Fibroblast of lung (primary cell): ENCODE data around the gene HS3ST3A1. TPM values are rescaled to one million over a fixed set of nuclear protein-coding genes. Genes with fewer than 3 reads are reported as not detected.

ENCODE experiments used
- DNase-seq, 2 donors: peaks; one replicate each; pipeline versions ENCODE4 v3.0.0 to v3.0.0-alpha.2; 2010; ENCODE audit warnings: low read depth in 2 of 2
- H2AFZ ChIP-seq: 2 replicates; pipeline ENCODE4 v1.5.1; 2012; ENCODE audit warnings: low read length, control low read depth, inconsistent platforms
- H3K27ac ChIP-seq: 2 replicates; pipeline ENCODE4 v1.5.1; 2011; ENCODE audit warnings: low read length, control low read depth; ENCODE audit not compliant: insufficient read depth
- H3K27me3 ChIP-seq: 2 replicates; pipeline ENCODE4 v1.5.1; 2011; ENCODE audit warnings: mild to moderate bottlenecking, low read length; ENCODE audit not compliant: control insufficient read depth, insufficient read depth
- H3K36me3 ChIP-seq: 2 replicates; pipeline ENCODE4 v1.5.1; 2011; ENCODE audit warnings: low read length; ENCODE audit not compliant: control insufficient read depth, insufficient read depth
- H3K4me1 ChIP-seq: 2 replicates; pipeline ENCODE4 v1.5.1; 2011; ENCODE audit warnings: low read length; ENCODE audit not compliant: control insufficient read depth, insufficient read depth; ENCODE audit errors: extremely low read depth
- H3K4me2 ChIP-seq: 2 replicates; pipeline ENCODE4 v1.5.1; 2011; ENCODE audit warnings: low read length, control low read depth; ENCODE audit not compliant: insufficient read depth; ENCODE audit errors: extremely low read depth
- H3K4me3 ChIP-seq, 4 experiments: fragments of 200-600 bp in 1 of 4; sonication (generic) in 1 of 4; replicated peaks in 1 of 4; 2 replicates each; pipeline ENCODE4 v1.5.1; 2011 to 2016; ENCODE audit warnings: low read length in 4 of 4, low read depth in 3 of 4, mild to moderate bottlenecking in 3 of 4, control low read depth in 2 of 4, inconsistent platforms in 1 of 4, mixed read lengths in 1 of 4; ENCODE audit not compliant: insufficient read depth in 1 of 4; ENCODE audit errors: control extremely low read depth in 1 of 4
- H3K79me2 ChIP-seq: 2 replicates; pipeline ENCODE4 v1.5.1; 2012; ENCODE audit warnings: mild to moderate bottlenecking, low read length, inconsistent platforms; ENCODE audit not compliant: control insufficient read depth, insufficient read depth
- H3K9ac ChIP-seq: 2 replicates; pipeline ENCODE4 v1.5.1; 2011; ENCODE audit warnings: mild to moderate bottlenecking, low read length, control low read depth; ENCODE audit not compliant: insufficient read depth
- H3K9me3 ChIP-seq: 2 replicates; pipeline ENCODE4 v1.5.1; 2012; ENCODE audit warnings: low read depth, low read length; ENCODE audit not compliant: control insufficient read depth, insufficient read depth
- H4K20me1 ChIP-seq: 2 replicates; pipeline ENCODE4 v1.5.1; 2011; ENCODE audit warnings: low read length; ENCODE audit not compliant: control insufficient read depth, insufficient read depth; ENCODE audit errors: extremely low read depth
- EZH2 ChIP-seq: IDR thresholded peaks from 2 replicates; pipeline ENCODE4 v1.5.1; 2012; ENCODE audit warnings: low read length, control low read depth, mild to moderate bottlenecking; ENCODE audit errors: missing control alignments
- polyA plus RNA-seq, 2 donors: library from polyadenylated mRNA; depleted of rRNA in 1 of 2; stranded (reverse) in 1 of 2; unstranded in 1 of 2; fragments of >200 nt; gene quantifications; 2 replicates each; pipeline ENCODE4 v1.2.1, GENCODE V29; 2011 to 2012; ENCODE audit warnings: missing spikeins in 1 of 2
- total RNA-seq: library from RNA; depleted of rRNA; stranded (reverse); fragments of >200 nt; gene quantifications from 2 replicates; pipeline ENCODE4 v1.2.1, GENCODE V29; 2014
- TF ChIP-seq, protein P1 (sequence below), 2 donors: IDR thresholded peaks in 1 of 2; conservative IDR thresholded peaks in 1 of 2; 1 replicate in 1 of 2; 2 replicates in 1 of 2; pipeline ENCODE4 v1.5.1; 2011 to 2012; ENCODE audit warnings: low read length in 2 of 2, control low read depth in 1 of 2, inconsistent platforms in 1 of 2, low read depth in 1 of 2, mild to moderate bottlenecking in 1 of 2

HS3ST3A1 gene
- total and polyA plus RNA-seq, 2 donors (not counting 1 experiment from before 2014, with no cell fraction given) = 2.4 to 48.7 TPM

- H3K27me3 ChIP-seq = no peaks in the 10 kb centered on the region
- peak; percentile 68 to 72 for DNase-seq
- TF ChIP-seq EZH2 = no peak
- TF ChIP-seq, protein P1, sequence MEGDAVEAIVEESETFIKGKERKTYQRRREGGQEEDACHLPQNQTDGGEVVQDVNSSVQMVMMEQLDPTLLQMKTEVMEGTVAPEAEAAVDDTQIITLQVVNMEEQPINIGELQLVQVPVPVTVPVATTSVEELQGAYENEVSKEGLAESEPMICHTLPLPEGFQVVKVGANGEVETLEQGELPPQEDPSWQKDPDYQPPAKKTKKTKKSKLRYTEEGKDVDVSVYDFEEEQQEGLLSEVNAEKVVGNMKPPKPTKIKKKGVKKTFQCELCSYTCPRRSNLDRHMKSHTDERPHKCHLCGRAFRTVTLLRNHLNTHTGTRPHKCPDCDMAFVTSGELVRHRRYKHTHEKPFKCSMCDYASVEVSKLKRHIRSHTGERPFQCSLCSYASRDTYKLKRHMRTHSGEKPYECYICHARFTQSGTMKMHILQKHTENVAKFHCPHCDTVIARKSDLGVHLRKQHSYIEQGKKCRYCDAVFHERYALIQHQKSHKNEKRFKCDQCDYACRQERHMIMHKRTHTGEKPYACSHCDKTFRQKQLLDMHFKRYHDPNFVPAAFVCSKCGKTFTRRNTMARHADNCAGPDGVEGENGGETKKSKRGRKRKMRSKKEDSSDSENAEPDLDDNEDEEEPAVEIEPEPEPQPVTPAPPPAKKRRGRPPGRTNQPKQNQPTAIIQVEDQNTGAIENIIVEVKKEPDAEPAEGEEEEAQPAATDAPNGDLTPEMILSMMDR (conservative IDR thresholded peaks at IDR 0.05 in 1 of 2, IDR thresholded peaks at IDR 0.05 in 1 of 2; ENCODE audit: low read depth in 1 of 2, low read length in 2 of 2) = no peak
- peak overlapping the region; percentile 82 for H3K4me2 ChIP-seq
- H3K9ac ChIP-seq = peak overlapping the region; percentile 37
- peaks cover 52% of the 10 kb centered on the region for H3K79me2 ChIP-seq
- H3K36me3 ChIP-seq = no peaks in the 10 kb centered on the region
- H3K9me3 ChIP-seq = no peaks in the 10 kb centered on the region
- peaks cover 18% of the 10 kb centered on the region for H3K4me1 ChIP-seq
- H2AFZ ChIP-seq = no peak overlapping the region
- peak overlapping the region; percentile 39 for H3K27ac ChIP-seq
- H3K4me3 ChIP-seq = peak overlapping the region; percentile 8 to 54 (median 26)
- no peaks in the 10 kb centered on the region for H4K20me1 ChIP-seq
Observed at GRCh38 chr17:13582776-13583547, 18.8 kb downstream of the HS3ST3A1 start.

- peak overlapping the region; percentile 9 to 54 (median 31) for H3K4me3 ChIP-seq
- H3K36me3 ChIP-seq = no peaks in the 10 kb centered on the region
- no peak overlapping the region for H3K9ac ChIP-seq
- H3K4me2 ChIP-seq = peak overlapping the region; percentile 82
- H2AFZ ChIP-seq = no peak overlapping the region
- no peaks in the 10 kb centered on the region for H3K27me3 ChIP-seq
- no peaks in the 10 kb centered on the region for H3K9me3 ChIP-seq
- peak; percentile 74 to 76 for DNase-seq
- peaks cover 46% of the 10 kb centered on the region for H3K79me2 ChIP-seq
- TF ChIP-seq EZH2 = no peak
- TF ChIP-seq, protein P1 (conservative IDR thresholded peaks at IDR 0.05 in 1 of 2, IDR thresholded peaks at IDR 0.05 in 1 of 2; ENCODE audit: low read depth in 1 of 2, low read length in 2 of 2) = no peak
- peaks cover 18% of the 10 kb centered on the region for H3K4me1 ChIP-seq
- H4K20me1 ChIP-seq = no peaks in the 10 kb centered on the region
- H3K27ac ChIP-seq = peak overlapping the region; percentile 43
Observed at GRCh38 chr17:13581925-13582324, 19.8 kb downstream of the HS3ST3A1 start.

- H3K4me1 ChIP-seq = peaks cover 18% of the 10 kb centered on the region
- H2AFZ ChIP-seq = no peak overlapping the region
- H3K27me3 ChIP-seq = no peaks in the 10 kb centered on the region
- TF ChIP-seq, protein P1 (conservative IDR thresholded peaks at IDR 0.05 in 1 of 2, IDR thresholded peaks at IDR 0.05 in 1 of 2; ENCODE audit: low read depth in 1 of 2, low read length in 2 of 2) = no peak
- TF ChIP-seq EZH2 = no peak
- no peak overlapping the region for H3K9ac ChIP-seq
- no peak for DNase-seq
- H3K27ac ChIP-seq = no peak overlapping the region
- no peaks in the 10 kb centered on the region for H3K36me3 ChIP-seq
- H3K4me3 ChIP-seq = no peak overlapping the region
- no peaks in the 10 kb centered on the region for H4K20me1 ChIP-seq
- no peaks in the 10 kb centered on the region for H3K9me3 ChIP-seq
- no peak overlapping the region for H3K4me2 ChIP-seq
- H3K79me2 ChIP-seq = peaks cover 43% of the 10 kb centered on the region
Observed at GRCh38 chr17:13580790-13581189, 20.9 kb downstream of the HS3ST3A1 start.
